Lower lobe of right lung (tissue), 2 donors: ENCODE data around the gene COPS6. TPM values are rescaled to one million over a fixed set of nuclear protein-coding genes. Genes with fewer than 3 reads are reported as not detected.

Experiments
- ATAC-seq, 2 donors: fragments of 200-7000 bp; cut with Tn5 transposase; one replicate each; pipeline ENCODE4 v1.9.1; 2020 to 2022; ENCODE audit warnings: mild to moderate bottlenecking in 2 of 2, moderate library complexity in 2 of 2
- DNase-seq: peaks from one replicate; pipeline ENCODE4 v3.0.0-alpha.2; 2020
- H3K27ac ChIP-seq: fragments of 200-600 bp; one replicate; pipeline ENCODE4 v1.8.0; 2022
- H3K27me3 ChIP-seq: fragments of 200-600 bp; one replicate; pipeline ENCODE4 v1.8.0; 2022; ENCODE audit warnings: low read depth
- H3K36me3 ChIP-seq: fragments of 200-600 bp; one replicate; pipeline ENCODE4 v1.8.0; 2022; ENCODE audit warnings: mild to moderate bottlenecking
- H3K4me1 ChIP-seq: fragments of 200-600 bp; one replicate; pipeline ENCODE4 v1.8.0; 2022
- H3K4me3 ChIP-seq: fragments of 200-600 bp; one replicate; pipeline ENCODE4 v1.8.0; 2022; ENCODE audit warnings: mild to moderate bottlenecking
- H3K9me3 ChIP-seq: fragments of 200-600 bp; one replicate; pipeline ENCODE4 v1.8.0; 2022
- CTCF ChIP-seq: fragments of 200-600 bp; IDR thresholded peaks from one replicate; pipeline ENCODE4 v1.8.0; 2022; ENCODE audit warnings: antibody characterized with exemption, mild to moderate bottlenecking
- intact Hi-C: fragments of 100-400 bp; cut with DNase I; formaldehyde crosslinking; loops from one replicate; pipeline ENCODE4 v1.11.0; 2022
- total RNA-seq: library from RNA; stranded (reverse); fragmentation: NEBNext Ultra II Directional; extraction: Animal tissue kit (Norgen Biotek cat#: 25700); gene quantifications from one replicate; pipeline ENCODE4 v1.2.1, GENCODE V29; 2021
- donor health status: DM: no; HTN: yes; CAD: no; lungs with severe emphysema.

The COPS6 gene
- total RNA-seq, 1 donor from 2014 or later = 70.6 TPM

GRCh38 chr7:100102950-100103840 is 14.4 kb downstream of the COPS6 start:
- Histone ChIP-seq H3K4me3 (no peak overlapping the region), H3K27ac (no peak overlapping the region), H3K27me3 (no peaks in the 10 kb centered on the region), H3K36me3 (peaks cover 68% of the 10 kb centered on the region), H3K4me1 (peaks cover 22% of the 10 kb centered on the region), H3K9me3 (no peaks in the 10 kb centered on the region)
- no peak for TF ChIP-seq CTCF
- ATAC-seq (no peak), DNase-seq (no peak)
- intact Hi-C loops = no loop called here

- Histone ChIP-seq H3K4me1 (peaks cover 8% of the 10 kb centered on the region), H3K4me3 (no peak overlapping the region), H3K36me3 (peaks cover 78% of the 10 kb centered on the region), H3K27me3 (no peaks in the 10 kb centered on the region), H3K9me3 (no peaks in the 10 kb centered on the region), H3K27ac (no peak overlapping the region)
- DNase-seq = no peak
- TF ChIP-seq CTCF = no peak
- no peak for ATAC-seq
- intact Hi-C loops = no loop called here
Measured at GRCh38 chr7:100105534-100105933, 16.8 kb downstream of the COPS6 start.

DNA sequence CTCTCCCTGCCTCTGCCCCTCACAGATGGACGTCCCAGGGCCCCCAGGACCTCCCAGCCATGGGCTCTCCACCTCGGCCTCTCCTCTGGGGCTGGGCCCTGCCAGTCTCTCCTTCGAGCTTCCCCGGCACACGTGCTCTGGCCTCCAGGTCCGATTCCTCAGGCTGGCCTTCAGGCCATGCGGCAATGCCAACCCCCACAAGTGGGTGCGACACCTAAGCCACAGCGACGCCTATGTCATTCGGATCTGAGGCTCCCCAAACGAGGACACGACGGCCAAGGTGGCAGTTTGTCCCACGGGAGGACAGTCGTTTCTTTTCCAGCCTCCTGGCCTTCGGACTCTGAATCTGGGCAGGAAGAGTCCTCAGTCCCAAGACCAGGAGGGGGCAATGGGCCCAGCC is 17.9 kb downstream of the COPS6 start:
- intact Hi-C loops = no loop called here
- ATAC-seq (no peak), DNase-seq (no peak)
- no peaks in the 10 kb centered on the region for H3K27me3 ChIP-seq
- no peak overlapping the region for H3K4me3 ChIP-seq
- H3K27ac ChIP-seq = no peak overlapping the region
- no peaks in the 10 kb centered on the region for H3K9me3 ChIP-seq
- H3K4me1 ChIP-seq = peaks cover 8% of the 10 kb centered on the region
- TF ChIP-seq CTCF = no peak
- H3K36me3 ChIP-seq = peaks cover 89% of the 10 kb centered on the region

GRCh38 chr7:100107125-100107737 is 18.5 kb downstream of the COPS6 start:
- H3K4me1 ChIP-seq = peaks cover 6% of the 10 kb centered on the region
- H3K27me3 ChIP-seq = no peaks in the 10 kb centered on the region
- DNase-seq = no peak
- no peak overlapping the region for H3K4me3 ChIP-seq
- no peaks in the 10 kb centered on the region for H3K9me3 ChIP-seq
- no peak overlapping the region for H3K27ac ChIP-seq
- TF ChIP-seq CTCF = no peak
- no peak for ATAC-seq
- intact Hi-C loops = no loop called here
- peaks cover 95% of the 10 kb centered on the region for H3K36me3 ChIP-seq

- TF ChIP-seq CTCF = no peak
- no peak overlapping the region for H3K27ac ChIP-seq
- DNase-seq (no peak), ATAC-seq (no peak)
- H3K4me3 ChIP-seq = no peak overlapping the region
- H3K4me1 ChIP-seq = no peaks in the 10 kb centered on the region
- intact Hi-C loops = no loop called here
- H3K36me3 ChIP-seq = peaks cover 100% of the 10 kb centered on the region
- no peaks in the 10 kb centered on the region for H3K9me3 ChIP-seq
- no peaks in the 10 kb centered on the region for H3K27me3 ChIP-seq
Measured at GRCh38 chr7:100107890-100108289, 19.1 kb downstream of the COPS6 start.
